GM12878 (cell line): Measurements from ENCODE around the gene ARL2. TPM values are rescaled to one million over a fixed set of nuclear protein-coding genes. Genes with fewer than 3 reads are reported as not detected.

ENCODE experiments used
- ATAC-seq: fragments of 200-7000 bp; cut with Tn5 transposase; 3 replicates; pipeline ENCODE4 v1.9.1; 2020; ENCODE audit warnings: mild to moderate bottlenecking, moderate library complexity
- BruUV-seq: library from RNA; stranded (reverse); fragments of 400-500 nt; replicated peaks from 2 replicates; lab custom pipeline; 2021; lab: Mats Ljungman, UMichigan
- CTCF ChIA-PET: fragments of 300-600 bp; sonication (Branson Sonifier 250); formaldehyde crosslinking; extraction: SDS; loops from one replicate; lab custom pipeline; 2021; ENCODE audit warnings: inconsistent platforms; lab: Yijun Ruan, JAX
- POLR2A ChIA-PET: fragments of 350-600 bp; formaldehyde crosslinking; extraction: SDS; loops from one replicate; lab custom pipeline; 2021; ENCODE audit warnings: inconsistent platforms; lab: Charles Lee
- RAD21 ChIA-PET: fragments of 300-600 bp; sonication (Branson Sonifier 250); formaldehyde crosslinking; loops from one replicate; lab custom pipeline; 2023; ENCODE audit warnings: antibody characterized with exemption; ENCODE audit not compliant: unreplicated experiment; lab: Charles Lee
- SMC1A ChIA-PET: fragments of 300-600 bp; sonication (Branson Sonifier 250); formaldehyde crosslinking; loops from one replicate; lab custom pipeline; 2023; ENCODE audit not compliant: unreplicated experiment, uncharacterized antibody; lab: Charles Lee
- DNase-seq: peaks from one replicate; pipeline ENCODE4 v3.0.0-alpha.2; 2011; ENCODE audit warnings: low read depth, low spot score
- FAIRE-seq: peaks from 3 replicates; lab custom pipeline; 2011; peaks lifted over from hg19 to GRCh38; lab: Jason Lieb, UNC
- H2AFZ ChIP-seq: 2 replicates; pipeline ENCODE4 v1.6.0; 2011; ENCODE audit warnings: low read depth, low read length, control low read depth; ENCODE audit not compliant: control insufficient read depth
- H3K27ac ChIP-seq: 2 replicates; pipeline ENCODE4 v1.5.1; 2011; ENCODE audit warnings: control low read depth; ENCODE audit not compliant: control insufficient read depth, insufficient read depth
- H3K27me3 ChIP-seq, 2 experiments: replicated peaks in 1 of 2; 2 replicates each; pipeline versions ENCODE4 v1.6.0 to v1.6.1; 2011; ENCODE audit warnings: low read length in 1 of 2; ENCODE audit not compliant: control insufficient read depth in 2 of 2, insufficient read depth in 2 of 2
- H3K36me3 ChIP-seq, 2 experiments: 2 replicates each; pipeline ENCODE4 v1.5.1; 2011; ENCODE audit warnings: low read length in 1 of 2; ENCODE audit not compliant: control insufficient read depth in 2 of 2, insufficient read depth in 2 of 2
- H3K4me1 ChIP-seq: 2 replicates; pipeline ENCODE4 v1.6.1; 2011; ENCODE audit warnings: mild to moderate bottlenecking, low read length, moderate library complexity, mixed read lengths; ENCODE audit not compliant: control insufficient read depth, insufficient read depth
- H3K4me2 ChIP-seq: 2 replicates; pipeline ENCODE4 v1.6.0; 2011; ENCODE audit warnings: control low read depth; ENCODE audit not compliant: control insufficient read depth, insufficient read depth
- H3K4me3 ChIP-seq: fragments of 200-600 bp; sonication (generic); 2 replicates; pipeline ENCODE4 v1.5.1; 2016
- H3K79me2 ChIP-seq: 2 replicates; pipeline ENCODE4 v1.6.0; 2011; ENCODE audit warnings: low read length; ENCODE audit not compliant: control insufficient read depth, insufficient read depth
- H3K9ac ChIP-seq: 2 replicates; pipeline ENCODE4 v1.8.0; 2011; ENCODE audit warnings: low read length, control low read depth, mixed read lengths; ENCODE audit not compliant: control insufficient read depth, insufficient read depth
- H3K9me3 ChIP-seq: replicated peaks from 3 replicates; pipeline ENCODE4 v1.5.1; 2011; ENCODE audit warnings: mild to moderate bottlenecking, low read length; ENCODE audit not compliant: control insufficient read depth, insufficient read depth
- H4K20me1 ChIP-seq: 2 replicates; pipeline ENCODE4 v1.6.0; 2011; ENCODE audit not compliant: control insufficient read depth, insufficient read depth
- BHLHE40 ChIP-seq, 2 experiments: fragments of 450-650 bp in 1 of 2; IDR thresholded peaks; 2 replicates each; pipeline ENCODE4 v1.6.1; 2011 to 2017; ENCODE audit warnings: low read depth in 2 of 2, borderline replicate concordance in 1 of 2, improper control_type of control experiment in 1 of 2, low read length in 1 of 2, mild to moderate bottlenecking in 1 of 2
- MLLT1 ChIP-seq: fragments of 450-650 bp; IDR thresholded peaks from 2 replicates; pipeline ENCODE4 v1.6.1; 2016; ENCODE audit warnings: mild to moderate bottlenecking
- POLR2AphosphoS2 ChIP-seq: IDR thresholded peaks from 2 replicates; pipeline ENCODE4 v1.6.1; 2011; ENCODE audit warnings: low read depth, mild to moderate bottlenecking, low read length, improper control_type of control experiment, moderate library complexity
- PRDM15 ChIP-seq: fragments of 450-650 bp; formaldehyde crosslinking; IDR thresholded peaks from 2 replicates; pipeline ENCODE4 v1.4.0; 2020; ENCODE audit warnings: mild to moderate bottlenecking, moderate library complexity
- RELA ChIP-seq: fragments of 450-650 bp; IDR thresholded peaks from 2 replicates; pipeline ENCODE4 v1.8.0; 2014; ENCODE audit warnings: borderline replicate concordance; ENCODE audit not compliant: partially characterized antibody
- SIN3A ChIP-seq: IDR thresholded peaks from 2 replicates; pipeline ENCODE4 v1.6.1; 2012; ENCODE audit warnings: low read depth, low read length, improper control_type of control experiment
- TARDBP ChIP-seq: IDR thresholded peaks from 2 replicates; pipeline ENCODE4 v1.6.1; 2016; ENCODE audit warnings: borderline replicate concordance
- TCF7 ChIP-seq: IDR thresholded peaks from 2 replicates; pipeline ENCODE4 v1.6.1; 2014; ENCODE audit warnings: antibody characterized with exemption, borderline replicate concordance
- ZBED1 ChIP-seq: IDR thresholded peaks from 2 replicates; pipeline ENCODE4 v1.6.1; 2016; ENCODE audit warnings: borderline replicate concordance
- ZNF24 ChIP-seq: fragments of 450-650 bp; IDR thresholded peaks from 2 replicates; pipeline ENCODE4 v1.6.1; 2017; ENCODE audit warnings: antibody characterized with exemption, mild to moderate bottlenecking
- WGBS: methylation state at CpG from one replicate; pipeline ENCODE4 v1.1.6; 2016; ENCODE audit warnings: low lambda C conversion rate; ENCODE audit not compliant: insufficient replicate concordance, insufficient coverage; ENCODE audit errors: missing lambda C conversion rate; 5-methylcytosine and 5-hydroxymethylcytosine counted together
- in situ Hi-C: fragments of 300-500 bp; cut with MboI; formaldehyde crosslinking; loops from 9 replicates; pipeline ENCODE4 v1.14.3; 2018; ENCODE audit warnings: mixed read lengths
- intact Hi-C: fragments of 100-400 bp; cut with micrococcal nuclease; formaldehyde crosslinking; loops from one replicate; pipeline ENCODE4 v1.14.2; 2022; ENCODE audit not compliant: unreplicated experiment
- polyA plus RNA-seq, 11 experiments: library from polyadenylated mRNA; depleted of rRNA in 4 of 11; unstranded in 6 of 11; stranded (reverse) in 5 of 11; fragments of >200 nt; fragmentation: Nextera tagmentation in 4 of 11; fragmentation: Illumina TruSeq in 1 of 11; extraction: Ambion mirVana in 4 of 11; extraction: Trizol in 1 of 11; gene quantifications; 1 replicate in 1 of 11; 2 replicates in 10 of 11; pipeline versions ENCODE4 v1.2.1 to v1.2.3, GENCODE V29; 2011 to 2016; ENCODE audit warnings: inconsistent platforms in 2 of 11, missing spikeins in 2 of 11, low read depth in 1 of 11
- total RNA-seq, 4 experiments: library from RNA; depleted of rRNA in 3 of 4; stranded (reverse); fragments of >200 nt in 3 of 4; fragmentation: Illumina TruSeq in 1 of 4; extraction: Trizol in 1 of 4; gene quantifications; 2 replicates each; pipeline versions ENCODE4 v1.2.1 to v1.2.3, GENCODE V29; 2013 to 2021

ARL2 gene
- total and polyA plus RNA-seq, 10 of the 15 experiments (the other 5 are each of a cell fraction or from before 2014, with no cell fraction given) = 4.1 to 138 (median 73.4) TPM

GRCh38 chr11:64987998-64988854 is 25.7 kb upstream of the ARL2 start:
- Histone ChIP-seq H4K20me1 (no peaks in the 10 kb centered on the region), H3K4me2 (no peak overlapping the region), H3K9ac (no peak overlapping the region), H3K4me3 (no peak overlapping the region), H3K4me1 (peaks cover 13% of the 10 kb centered on the region), H3K27ac (no peak overlapping the region), H3K36me3 (no peaks in the 10 kb centered on the region), H2AFZ (no peak overlapping the region), H3K9me3 (no peaks in the 10 kb centered on the region), H3K79me2 (no peaks in the 10 kb centered on the region), H3K27me3 (no peaks in the 10 kb centered on the region)
- RAD21 ChIA-PET = no interaction called here
- TF ChIP-seq RELA (no peak), ZBED1 (no peak), POLR2AphosphoS2 (no peak), PRDM15 (CRISPR knock-in tag) (no peak), TCF7 (no peak), BHLHE40 (IDR thresholded peaks at IDR 0.05; ENCODE audit: borderline replicate concordance in 1 of 2, low read depth in 2 of 2, low read length in 1 of 2) (no peak), SIN3A (no peak), ZNF24 (no peak), MLLT1 (no peak), TARDBP (no peak)
- FAIRE-seq = no peak
- CTCF ChIA-PET = interaction anchor here (1.0 kb wide), 1 partner anchor 8 kb away, joined by 4 read pairs; the partner anchor contains the start of gene BATF2
- in situ Hi-C loops (no loop called here), intact Hi-C loops (no loop called here)
- SMC1A ChIA-PET = no interaction called here
- no peak for DNase-seq
- no peak for ATAC-seq
- BruUV-seq = no TSS peak
- WGBS = 35% methylated on average over 6 of the region's 6 CpGs
- POLR2A ChIA-PET = interaction anchor here (0.5 to 0.7 kb wide), 2 partner anchors 32 to 68 kb away, joined by 3 to 6 read pairs; no protein-coding TSS in a partner anchor
